Caki2 (cell line): ENCODE results near the gene PLEK. TPM values are rescaled to one million over a fixed set of nuclear protein-coding genes. Genes with fewer than 3 reads are reported as not detected.
"Not testable (repeated sequence)": the region's sequence is repeated elsewhere in the genome, so short reads cannot be mapped to it uniquely, and the experiment has no call there.

ENCODE experiments used
- DNase-seq: peaks from one replicate; pipeline ENCODE4 v3.0.0-alpha.2; 2015; ENCODE audit warnings: low read depth
- in situ Hi-C: cut with HindIII; loops from 2 replicates; pipeline ENCODE4 v1.10.0; 2016; ENCODE audit warnings: low sequenced_read_pairs, low pct_unique_long_range_greater_than_20kb, mixed read lengths
- total RNA-seq: library from RNA; depleted of rRNA; stranded (reverse); fragments of >200 nt; shearing (Covaris generic); gene quantifications from 2 replicates; pipeline ENCODE4 v1.2.3, GENCODE V29; 2014; ENCODE audit warnings: low replicate concordance

PLEK gene
- total RNA-seq, 1 experiment from 2014 or later, result 4.3 TPM

- in situ Hi-C loops, result no loop called here
- no peak for DNase-seq
Measured at GRCh38 chr2:68374184-68374583, 9.1 kb downstream of the PLEK start.

DNA sequence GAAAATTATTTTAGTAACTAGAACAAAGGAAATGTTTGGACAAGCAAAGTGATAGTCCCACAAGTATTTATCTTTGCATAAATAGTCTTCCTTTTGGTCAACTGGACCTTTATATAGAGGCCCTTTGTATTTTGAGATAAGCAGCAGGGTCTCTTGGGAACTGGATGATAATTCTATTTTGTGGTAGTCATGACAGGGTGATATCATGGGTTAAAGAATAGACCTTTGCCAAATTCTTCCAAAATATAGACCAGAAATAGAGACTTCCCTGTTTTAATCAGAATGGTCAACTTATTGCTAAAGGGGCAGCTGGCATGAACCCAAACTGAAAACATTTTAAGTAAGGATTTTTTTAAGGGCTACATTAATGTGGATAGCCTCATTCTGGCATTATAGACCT lies 10.5 kb downstream of the PLEK start:
- no peak for DNase-seq
- in situ Hi-C loops, result no loop called here

DNA sequence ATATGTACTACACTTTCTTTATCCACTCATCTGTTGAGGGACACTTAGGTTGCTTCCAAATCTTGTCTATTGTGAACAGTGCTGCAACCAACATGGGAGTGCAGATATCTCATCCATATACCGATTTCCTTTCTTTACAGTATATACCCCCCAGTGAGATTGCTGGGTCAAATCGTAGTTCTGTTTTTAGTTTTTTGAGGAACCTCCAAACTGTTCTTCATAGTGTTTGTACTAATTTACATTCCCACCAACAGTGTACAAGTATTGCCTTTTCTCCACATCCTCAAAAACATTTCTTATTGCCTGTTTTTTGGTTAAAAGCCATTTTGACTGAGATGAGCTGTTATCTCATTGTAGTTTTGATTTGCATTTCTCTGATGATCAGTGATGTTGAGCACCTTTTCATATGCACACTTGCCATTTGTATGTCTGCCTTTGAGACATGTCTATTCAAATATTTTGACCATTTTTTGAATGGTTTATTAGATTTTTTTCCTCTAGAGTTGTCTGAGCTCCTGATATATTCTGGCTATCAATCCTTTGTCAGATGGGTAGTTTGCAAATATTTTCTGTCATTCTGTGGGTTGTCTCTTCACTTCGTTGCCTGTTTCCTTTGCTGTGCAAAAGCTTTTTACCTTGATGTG lies 12.2 kb downstream of the PLEK start:
- DNase-seq, result no peak
- in situ Hi-C loops, result no loop called here

DNA sequence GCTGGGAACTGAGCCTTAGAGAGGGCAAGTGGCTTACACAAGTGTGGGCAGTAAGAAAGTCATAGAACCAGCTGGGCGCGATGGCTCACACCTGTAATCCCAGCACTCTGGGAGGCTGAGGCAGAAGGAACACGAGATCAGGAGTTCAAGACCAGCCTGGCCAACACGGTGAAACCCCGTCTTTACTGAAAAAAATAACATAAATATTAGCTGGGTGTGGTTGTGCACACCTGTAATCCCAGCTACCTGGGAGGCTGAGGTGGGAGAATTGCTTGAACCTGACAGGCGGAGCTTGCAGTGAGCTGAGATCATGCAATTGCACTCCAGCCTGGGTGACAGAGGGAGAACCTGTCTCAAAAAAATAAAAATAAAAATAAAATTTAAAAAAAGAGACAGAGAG lies 13.7 kb downstream of the PLEK start:
- in situ Hi-C loops, DNase-seq: not testable (repeated sequence)

- DNase-seq, result no peak
- in situ Hi-C loops, result no loop called here
Measured at GRCh38 chr2:68379184-68379708, 14.2 kb downstream of the PLEK start.

- in situ Hi-C loops, result no loop called here
- no peak for DNase-seq
Measured at GRCh38 chr2:68383778-68384177, 18.7 kb downstream of the PLEK start.

GRCh38 chr2:68384485-68385107 lies 19.5 kb downstream of the PLEK start:
- DNase-seq, result no peak
- in situ Hi-C loops, result no loop called here

- no peak for DNase-seq
- in situ Hi-C loops, result no loop called here
Measured at GRCh38 chr2:68385220-68385906, 20.3 kb downstream of the PLEK start.

GRCh38 chr2:68385907-68386287 lies 20.8 kb downstream of the PLEK start:
- DNase-seq, result no peak
- in situ Hi-C loops, result no loop called here

- in situ Hi-C loops, result no loop called here
- no peak for DNase-seq
Measured at GRCh38 chr2:68386365-68386764, 21.3 kb downstream of the PLEK start.

DNA sequence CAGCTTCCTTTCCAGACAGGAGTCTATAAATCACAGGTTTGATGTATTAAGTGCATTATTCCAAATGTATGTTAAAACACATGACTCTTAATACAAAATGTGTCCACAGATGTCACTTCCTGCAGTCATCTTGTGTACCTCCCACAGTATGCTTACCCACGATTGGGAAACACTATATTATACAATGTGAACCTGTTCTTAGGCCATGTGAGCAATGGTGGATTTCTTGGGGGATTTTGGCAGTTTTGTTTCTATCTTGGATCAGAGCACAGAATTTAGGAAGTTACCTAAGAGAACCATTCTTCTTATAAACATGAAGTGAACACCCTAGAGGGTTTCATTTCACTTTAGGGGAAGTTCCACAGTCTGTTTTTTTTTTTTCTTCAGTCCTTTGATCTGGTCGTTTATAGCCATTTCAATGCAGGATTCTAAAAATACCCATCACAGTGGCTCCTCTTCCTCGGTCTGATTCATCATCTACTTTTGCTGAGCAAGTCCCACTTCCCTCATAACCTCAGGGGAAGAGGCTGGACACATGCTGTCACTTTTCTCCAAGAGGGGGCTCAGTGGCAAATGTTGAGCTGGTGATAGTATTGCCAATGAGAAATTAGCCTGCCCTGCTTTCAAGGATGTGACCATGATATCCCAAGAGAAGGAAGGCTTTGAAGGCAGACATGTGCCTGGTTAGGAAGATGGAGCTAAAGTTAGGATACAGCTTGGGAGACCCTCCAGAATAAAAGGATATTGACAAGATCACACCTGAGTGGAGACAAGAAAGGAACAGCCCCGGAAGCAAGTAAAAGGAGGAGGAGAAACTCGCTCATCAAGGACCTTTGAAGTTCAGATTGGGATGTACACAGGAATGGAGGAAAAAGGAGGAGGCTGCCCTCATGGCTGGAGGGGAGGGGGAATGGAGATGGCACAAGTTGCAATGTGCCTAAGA lies 22.6 kb downstream of the PLEK start:
- in situ Hi-C loops, result no loop called here
- DNase-seq, result no peak

DNA sequence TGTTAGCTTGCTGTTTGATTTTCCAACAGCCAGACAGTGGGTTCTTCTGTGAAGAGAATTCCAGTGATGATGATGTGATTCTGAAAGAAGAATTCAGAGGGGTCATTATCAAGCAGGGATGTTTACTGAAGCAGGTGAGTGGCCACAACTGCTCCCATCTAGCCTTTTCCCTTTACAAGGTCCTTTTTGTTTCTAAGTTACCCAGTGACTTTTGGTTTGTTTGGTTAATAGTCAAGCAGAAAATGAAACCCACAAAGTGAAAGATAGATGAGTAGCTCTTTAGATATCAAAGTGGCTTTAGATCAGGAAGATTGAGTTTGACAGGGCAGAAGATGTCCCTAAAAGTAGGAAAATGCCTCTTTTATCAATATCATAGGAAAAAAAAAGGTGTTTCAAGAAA lies 23.3 kb downstream of the PLEK start:
- DNase-seq, result no peak
- in situ Hi-C loops, result no loop called here

DNA sequence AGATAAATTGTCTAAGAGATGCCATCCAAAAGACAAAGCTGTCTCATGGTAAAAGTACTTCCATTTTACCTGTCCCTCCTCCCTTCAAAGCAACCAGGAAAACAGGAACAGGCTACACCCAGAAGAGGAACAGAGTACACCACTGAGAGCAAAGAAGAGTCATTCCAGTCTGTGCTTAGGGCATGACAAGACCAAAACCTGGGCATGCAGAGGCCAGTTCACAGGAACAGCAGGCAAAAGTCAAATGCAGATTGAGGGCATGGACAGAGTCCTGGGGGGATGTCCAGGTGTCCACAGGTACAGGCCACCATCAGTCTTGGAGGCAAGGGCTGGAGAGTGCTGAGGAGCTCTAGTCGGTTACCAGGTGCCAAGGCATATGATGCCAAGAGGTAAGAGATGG lies 23.7 kb downstream of the PLEK start:
- in situ Hi-C loops, result no loop called here
- DNase-seq, result no peak

GRCh38 chr2:68390114-68390513 lies 25.0 kb downstream of the PLEK start:
- in situ Hi-C loops, result no loop called here
- DNase-seq, result no peak

DNA sequence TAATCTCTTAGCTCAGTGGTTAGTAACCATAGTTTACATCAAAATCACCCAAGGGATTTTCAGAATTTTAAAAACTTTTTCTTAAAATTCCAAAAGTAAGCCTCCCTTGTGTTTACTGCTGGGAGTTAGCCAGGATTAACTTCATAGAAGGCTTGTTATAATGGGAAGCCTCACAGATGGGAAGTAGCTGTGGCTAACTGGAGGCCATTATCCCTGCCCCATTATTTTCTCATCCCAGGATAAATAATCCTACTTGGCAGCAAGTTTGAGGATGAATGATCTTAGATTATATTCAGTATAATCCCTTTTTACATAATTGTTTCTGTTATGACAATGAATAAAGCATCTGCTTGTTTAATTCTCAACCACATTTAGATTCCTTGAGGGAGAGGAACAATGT lies 25.5 kb downstream of the PLEK start:
- DNase-seq, result no peak
- in situ Hi-C loops, result no loop called here

DNA sequence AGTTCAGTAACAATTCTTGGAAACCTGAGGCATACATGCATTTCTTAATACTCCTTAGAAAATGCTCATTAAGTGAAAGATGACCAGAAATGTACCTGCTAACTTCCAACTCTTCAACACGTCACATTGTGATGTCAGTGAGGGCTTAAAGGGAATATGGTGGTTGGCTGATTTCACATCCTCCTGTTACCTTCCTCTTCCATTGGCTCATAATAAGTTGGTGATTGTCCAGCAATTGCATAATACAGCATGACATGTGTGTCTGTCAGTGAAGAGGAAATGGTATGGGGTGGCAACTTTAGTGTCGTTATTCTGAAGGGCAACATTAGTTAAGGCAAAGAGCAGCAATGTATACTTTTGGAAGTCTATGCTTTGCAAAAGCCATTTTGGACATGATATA lies 26.0 kb downstream of the PLEK start:
- in situ Hi-C loops, result no loop called here
- no peak for DNase-seq

GRCh38 chr2:68391869-68392268 lies 26.8 kb downstream of the PLEK start:
- in situ Hi-C loops, result no loop called here
- no peak for DNase-seq

- DNase-seq, result no peak
- in situ Hi-C loops, result no loop called here
Measured at GRCh38 chr2:68396093-68396492, 31.0 kb downstream of the PLEK start.
